IPS-NIHi7 (cell line): ENCODE results near the gene ACTC1.
"Not testable (repeated sequence)": the region's sequence is repeated elsewhere in the genome, so short reads cannot be mapped to it uniquely, and the experiment has no call there.

Experiments
- DNase-seq: peaks from one replicate; pipeline ENCODE4 v3.0.0; 2012; ENCODE audit warnings: mixed read lengths; ENCODE audit errors: extremely low spot score

The ACTC1 gene

DNA sequence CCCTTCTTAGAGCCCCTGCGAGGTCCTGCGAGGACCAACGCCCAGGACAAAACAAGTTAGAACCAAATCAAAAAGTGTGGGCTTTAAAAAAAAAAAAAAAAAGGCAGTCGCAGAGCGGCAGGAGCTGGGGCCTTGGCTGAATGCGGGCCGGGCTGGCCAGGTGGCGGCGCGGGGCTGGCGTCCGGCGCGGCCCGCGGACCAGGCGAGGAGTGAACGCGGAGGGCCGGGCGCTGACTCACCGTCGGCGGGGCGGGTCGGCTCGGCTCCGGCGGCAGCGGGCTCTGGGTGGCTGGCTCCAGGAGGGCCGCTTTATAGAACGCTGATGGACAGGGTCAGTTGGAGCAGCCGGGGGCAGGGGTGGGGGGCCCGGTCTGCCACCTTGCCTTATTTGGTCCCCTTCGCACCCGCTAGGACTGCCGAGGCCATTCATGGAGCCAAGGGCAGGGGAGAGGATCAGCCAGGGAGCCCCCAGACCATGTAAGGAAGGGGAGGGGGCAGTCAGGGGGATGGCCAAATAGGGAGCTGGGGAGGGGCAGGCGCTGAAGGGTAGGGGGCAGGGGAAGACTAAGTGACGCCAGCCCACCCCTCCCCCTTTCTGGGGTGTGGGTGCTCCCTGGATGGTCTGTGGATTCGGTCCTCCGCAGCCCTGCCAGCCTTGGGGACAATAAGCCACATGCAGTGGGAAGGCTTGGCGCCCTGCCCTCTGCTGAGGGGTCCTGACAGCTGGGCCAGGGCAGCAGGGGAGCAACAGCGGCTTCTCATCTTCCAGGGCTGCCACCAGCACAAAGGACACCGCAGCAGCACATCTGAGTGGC lies at the start of gene ACTC1:
Gene ACTC1 (minus strand): TSS at position 283 of the 815 bp plus-strand sequence. CDS start 741 bp downstream, outside the sequence.
- peak; percentile 84 for DNase-seq

DNA sequence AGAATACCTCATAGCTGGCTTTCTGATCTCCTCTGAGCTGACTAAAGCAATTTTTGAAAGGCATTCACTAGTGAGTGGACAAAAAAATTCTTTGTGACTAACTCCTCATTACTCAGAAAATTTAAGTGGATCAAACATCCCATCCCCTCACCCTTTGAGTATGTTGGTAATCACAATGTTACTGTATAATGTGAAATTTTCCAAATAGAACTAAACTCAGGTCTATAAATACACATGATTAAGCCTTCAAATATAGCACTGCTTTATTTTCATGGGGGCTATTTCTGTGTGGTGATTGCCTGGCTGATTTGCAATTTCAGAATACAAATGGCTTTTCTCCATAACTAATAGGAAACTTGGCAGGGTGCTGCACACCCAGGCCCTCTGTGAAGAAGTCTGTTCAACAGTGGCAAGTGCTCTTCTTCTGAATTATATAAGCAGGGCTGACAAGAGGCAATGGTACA lies 45.9 kb upstream of the ACTC1 start:
- DNase-seq: no peak

DNA sequence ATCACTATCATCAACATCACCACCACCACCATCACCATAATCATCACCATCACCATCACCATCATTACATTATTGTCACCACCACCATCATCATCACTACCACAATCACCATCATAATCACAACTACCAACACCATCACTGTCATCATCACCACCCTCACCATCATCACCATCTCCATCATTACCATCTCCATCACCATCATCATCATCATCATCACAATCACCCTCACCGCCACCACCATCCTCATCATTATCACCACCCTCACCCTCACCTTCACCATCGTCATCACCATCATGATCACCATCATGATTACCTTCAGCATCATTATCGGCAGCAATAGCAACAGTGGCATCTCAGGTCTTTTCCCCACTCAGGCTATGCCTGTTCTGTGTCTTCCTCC lies 42.9 kb upstream of the ACTC1 start:
- no peak for DNase-seq

DNA sequence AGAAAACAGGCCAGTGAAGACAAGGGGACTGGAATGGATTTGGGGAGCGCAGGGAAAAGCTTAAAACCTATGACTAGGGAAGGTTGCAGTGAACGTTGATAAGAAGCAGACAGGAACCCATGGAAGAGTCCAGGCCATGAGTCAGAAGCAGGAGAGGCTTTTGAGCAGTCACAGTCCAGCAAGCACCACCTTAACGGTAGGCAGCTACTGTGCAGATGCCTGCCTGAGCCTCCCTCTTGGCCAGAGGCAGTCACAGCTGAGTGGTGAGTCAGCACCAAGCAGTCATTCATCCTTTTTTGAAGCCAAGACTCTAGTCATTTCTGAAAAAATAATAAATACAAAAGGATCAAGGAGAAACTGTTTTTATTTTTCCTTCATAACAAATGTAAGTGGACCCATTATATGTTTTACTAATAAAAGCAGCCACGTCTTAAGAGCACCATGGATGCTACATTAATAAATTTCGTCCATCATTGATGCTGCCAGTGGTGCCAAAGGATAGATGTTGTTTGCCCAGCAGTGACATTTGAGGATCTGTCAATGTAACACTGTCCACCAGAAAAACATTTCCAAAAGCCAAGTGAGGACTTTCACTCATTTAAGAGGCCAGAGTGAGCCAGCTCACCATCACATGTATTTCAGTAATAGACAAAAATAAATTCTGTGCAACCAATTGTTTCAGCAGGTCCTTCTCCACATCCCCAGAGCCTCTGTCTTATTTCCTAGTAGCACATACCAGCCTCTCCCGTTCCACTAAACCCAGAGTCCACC lies 42.1 kb upstream of the ACTC1 start:
- DNase-seq: no peak

DNA sequence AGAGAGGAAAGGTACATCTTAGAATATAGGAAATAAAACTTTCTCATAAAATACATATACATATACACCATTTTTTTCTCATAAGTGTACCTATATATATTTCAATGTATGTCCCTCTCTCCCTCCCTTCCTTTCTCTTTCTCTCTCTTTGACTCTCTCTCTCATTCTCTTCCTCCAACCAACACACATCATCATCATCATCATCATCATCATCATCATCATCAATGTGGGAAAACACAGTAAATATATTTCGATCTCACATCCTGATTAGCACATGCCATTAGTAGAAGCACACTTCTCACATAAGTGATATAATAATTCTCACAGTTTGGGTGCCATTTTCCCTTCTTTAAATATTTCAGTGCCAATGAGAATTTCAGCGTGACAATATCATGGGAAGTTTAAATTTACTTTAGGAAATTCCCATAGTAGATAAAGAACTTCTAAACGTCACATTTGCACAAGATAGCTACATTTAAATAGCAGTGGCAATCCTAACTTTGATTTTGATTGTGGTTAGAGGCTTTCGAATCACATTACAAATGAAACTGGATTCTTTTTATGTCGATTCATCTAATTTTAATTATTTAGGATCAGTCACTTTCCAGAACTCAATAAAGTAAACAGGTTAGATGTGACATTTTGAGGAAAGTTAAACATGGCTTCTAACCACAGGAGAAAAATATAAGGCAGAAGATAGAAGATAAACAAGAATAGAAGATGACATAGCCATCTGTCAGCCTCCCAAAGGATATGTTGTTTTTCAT lies 33.0 kb upstream of the ACTC1 start:
- DNase-seq: no peak

DNA sequence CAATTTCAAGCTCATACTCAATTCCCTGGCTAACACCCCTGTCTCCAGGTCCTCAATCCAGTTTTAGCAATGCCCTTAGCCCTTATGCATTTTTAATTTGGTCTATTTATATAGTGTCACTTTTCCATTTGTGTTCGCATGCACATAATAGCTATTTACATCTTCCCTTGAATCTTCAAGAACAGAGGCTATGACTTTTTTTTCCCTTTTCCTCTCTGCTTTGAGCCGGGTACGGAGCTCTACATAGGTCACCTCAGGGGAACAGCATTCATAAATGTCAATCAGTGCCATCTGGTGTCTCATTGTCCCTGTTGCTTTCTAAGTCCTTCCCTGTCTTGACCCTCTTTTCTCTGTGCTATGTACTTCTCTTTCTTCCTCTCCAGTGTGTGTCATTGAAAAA lies 26.5 kb upstream of the ACTC1 start:
- no peak for DNase-seq

DNA sequence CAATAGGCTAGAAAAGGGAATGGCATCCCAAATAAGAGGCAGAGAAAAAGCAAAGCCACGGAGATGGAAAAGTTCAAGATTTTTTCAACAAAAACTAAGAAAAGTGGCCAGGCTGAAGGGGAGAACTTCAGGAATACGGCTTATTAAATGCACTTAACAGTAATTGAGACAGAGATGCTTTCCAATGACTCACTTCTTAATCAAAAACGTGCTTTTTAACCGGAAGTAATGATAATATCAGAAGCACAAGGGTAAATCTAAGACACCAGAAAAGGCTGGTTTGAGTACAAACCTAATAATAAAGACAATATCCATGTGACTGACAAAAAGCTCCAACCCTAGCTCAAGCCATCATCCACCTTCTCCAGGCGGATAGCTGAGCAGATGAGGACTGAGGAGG lies 24.8 kb upstream of the ACTC1 start:
- DNase-seq: no peak

DNA sequence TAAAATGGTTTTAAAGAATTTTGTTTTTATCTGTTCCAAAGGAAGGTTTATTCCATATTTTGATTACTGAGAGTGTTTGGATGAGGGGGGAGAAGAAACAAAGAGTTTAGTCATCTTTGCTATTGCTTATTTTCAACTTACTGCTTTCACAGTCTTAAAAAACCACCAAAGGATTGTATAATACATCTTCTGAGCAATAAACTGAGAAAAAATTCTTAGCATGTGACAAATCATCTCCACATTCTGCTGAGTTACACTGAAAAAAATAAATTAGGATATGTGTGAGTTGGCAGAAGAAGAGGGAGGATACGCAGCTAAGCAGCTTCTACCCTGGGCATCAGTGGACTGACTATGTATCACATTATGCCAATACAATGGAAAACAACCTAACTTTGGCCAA lies 23.2 kb upstream of the ACTC1 start:
- no peak for DNase-seq

DNA sequence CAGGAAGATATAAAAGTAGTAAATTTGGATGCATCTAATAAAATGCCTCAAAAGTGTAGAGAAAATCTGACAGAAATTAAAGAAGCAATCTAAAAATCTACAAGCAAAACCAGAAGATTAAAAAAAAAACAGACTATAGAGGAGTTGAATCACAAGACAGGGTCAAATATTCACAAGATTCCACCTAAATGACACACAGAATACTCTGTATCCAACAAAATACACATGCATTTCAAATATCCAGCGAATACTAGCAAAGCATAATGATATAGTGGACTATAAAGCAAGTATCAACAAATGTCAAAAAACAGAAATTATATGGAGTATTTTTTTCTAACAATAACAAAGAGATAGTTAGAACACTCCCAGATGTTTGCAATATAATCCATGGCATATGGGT lies 20.5 kb upstream of the ACTC1 start:
- no peak for DNase-seq

DNA sequence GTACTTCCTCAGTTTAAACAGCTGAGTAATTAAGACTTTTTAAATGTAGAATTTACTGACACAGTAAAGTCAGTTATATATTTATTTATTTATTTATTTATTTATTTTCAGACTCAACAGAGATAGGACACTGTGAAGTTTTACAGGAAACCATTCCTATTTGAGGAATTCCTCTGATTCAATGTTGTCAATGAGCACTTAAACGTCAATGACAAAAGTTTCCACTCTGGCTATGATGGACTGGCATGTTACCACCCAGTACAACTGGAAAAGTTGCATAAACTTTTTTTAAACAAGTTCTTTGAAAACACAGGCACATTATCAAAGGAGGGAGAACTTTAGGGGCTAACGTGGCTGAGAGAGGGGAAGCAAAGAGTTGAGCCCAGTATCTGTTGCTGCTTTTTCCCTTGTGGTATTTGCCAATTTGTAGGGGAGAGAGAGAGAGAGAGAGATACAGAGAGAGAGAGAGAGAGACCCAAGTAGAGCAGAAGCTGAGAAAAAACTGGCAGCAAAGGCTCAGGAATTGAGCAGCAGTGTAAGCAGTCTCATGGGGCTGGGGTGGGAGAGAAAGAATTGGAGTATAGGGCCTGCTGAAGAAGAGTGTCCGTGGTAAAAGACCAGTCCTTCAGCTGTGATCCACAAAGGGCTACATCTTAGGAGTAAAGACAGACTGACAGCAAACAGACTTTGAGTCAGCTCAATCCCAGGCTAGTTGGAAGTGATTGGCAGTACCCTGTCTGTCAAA lies 18.3 kb upstream of the ACTC1 start:
- DNase-seq: no peak

DNA sequence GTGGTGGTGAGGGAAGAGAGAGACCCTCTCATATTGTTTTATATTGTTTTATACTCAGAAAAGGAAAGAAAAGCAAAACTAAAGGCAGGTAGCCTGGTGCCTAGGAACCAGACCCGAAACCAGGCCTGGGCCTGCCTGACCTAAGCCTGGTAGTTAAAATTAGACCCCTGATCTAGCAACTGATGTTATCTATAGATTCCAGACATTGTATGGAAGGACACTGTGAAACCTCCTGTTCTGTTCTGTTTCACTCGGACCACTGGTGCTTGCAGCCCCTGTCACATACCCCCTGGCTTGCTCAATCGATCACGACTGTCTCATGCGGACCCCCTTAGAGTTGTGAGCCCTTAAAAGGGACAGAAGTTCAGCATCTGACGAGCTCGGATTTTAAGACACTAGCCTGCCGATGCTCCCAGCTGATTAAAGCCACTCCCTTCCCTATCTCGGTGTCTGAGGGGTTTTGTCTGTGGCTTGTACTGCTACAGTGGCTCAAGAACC lies 17.6 kb upstream of the ACTC1 start:
- DNase-seq: not testable (repeated sequence)

DNA sequence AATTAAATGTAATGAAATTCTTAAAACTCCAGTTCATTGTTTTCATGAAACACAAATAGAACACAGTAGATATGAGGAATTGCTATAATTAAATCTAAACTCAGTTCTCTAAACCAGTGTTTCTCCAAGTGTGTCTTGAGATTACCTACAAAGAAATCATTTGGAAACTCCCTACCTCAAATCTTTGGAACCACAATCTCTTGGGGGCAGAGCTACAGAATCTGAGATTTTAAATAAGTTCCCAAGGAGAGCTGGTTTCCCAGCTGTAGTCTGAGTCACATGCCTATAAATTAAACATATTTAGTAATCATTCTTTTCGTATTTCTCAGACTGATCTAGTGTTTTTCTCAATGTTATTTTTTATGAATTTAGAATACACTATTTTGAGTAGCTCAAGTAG lies 17.0 kb upstream of the ACTC1 start:
- no peak for DNase-seq

DNA sequence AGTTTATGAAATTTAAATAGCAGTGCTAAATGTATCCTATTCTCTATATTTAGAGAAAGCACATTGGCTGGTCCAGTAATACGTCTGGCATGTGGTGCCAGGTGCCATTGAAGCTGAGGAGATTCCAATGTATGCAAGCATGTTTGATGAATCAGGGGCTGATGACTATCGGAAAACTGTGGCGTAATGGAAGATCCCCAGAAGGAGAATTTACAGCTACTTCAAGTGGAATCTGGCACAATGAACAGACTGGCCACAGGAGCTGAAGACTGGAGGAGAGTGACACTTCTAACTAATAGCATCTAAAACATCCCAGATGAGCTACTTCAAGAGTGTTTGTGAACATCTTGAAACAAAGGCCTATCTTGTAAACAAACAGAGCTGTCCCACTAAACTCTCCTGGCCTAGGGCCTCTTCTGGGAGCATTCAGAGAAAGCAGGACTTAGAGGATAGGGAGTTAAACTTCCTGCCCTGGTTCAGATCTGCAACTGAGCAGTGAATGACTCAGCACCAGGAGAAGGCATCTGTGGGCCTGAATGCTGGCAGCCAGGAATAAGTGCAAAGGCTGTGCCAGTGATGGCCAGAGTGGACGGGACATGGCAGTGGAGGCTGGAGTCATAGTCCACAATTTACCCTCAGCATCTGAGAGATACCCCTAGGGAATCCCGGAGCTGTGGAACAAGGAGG lies 15.2 kb upstream of the ACTC1 start:
- DNase-seq: peak; percentile 22

DNA sequence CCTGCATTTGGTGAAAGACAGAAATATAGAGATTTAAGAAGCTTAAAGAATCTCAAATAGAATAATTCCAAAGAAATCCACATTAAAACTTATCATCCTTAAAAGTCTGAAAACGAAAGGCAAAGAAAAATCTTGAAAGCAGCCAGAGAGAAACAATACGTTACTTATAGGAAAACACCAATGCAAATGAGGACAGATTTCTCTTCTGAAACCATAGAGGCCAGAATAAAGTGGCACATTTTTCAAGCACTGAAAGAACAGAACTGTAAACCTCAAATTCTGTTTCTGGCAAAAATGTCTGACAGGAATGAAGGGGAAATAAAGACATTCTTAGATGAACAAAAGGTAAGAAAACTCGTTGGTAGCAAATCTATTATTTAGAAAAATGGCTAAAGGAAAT lies 13.8 kb upstream of the ACTC1 start:
- no peak for DNase-seq

DNA sequence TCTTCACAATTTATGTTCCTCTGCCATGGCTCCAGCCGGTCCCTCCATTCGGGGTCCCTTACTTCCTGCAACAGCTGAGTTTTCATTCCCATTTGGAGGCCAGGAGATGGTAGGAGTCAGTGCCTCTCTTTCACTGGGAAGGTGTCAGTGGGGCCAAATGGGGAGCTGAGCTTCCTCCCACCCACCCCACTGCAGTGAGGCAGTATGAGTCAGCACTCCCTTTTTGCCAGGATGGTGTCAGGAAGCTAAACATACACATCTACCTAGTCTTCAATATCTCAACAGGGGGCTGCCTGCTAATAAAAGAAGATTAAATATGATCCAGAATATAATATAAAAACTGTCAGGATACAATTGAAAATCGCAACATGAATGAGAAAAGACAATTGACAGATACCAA lies 12.7 kb upstream of the ACTC1 start:
- no peak for DNase-seq

DNA sequence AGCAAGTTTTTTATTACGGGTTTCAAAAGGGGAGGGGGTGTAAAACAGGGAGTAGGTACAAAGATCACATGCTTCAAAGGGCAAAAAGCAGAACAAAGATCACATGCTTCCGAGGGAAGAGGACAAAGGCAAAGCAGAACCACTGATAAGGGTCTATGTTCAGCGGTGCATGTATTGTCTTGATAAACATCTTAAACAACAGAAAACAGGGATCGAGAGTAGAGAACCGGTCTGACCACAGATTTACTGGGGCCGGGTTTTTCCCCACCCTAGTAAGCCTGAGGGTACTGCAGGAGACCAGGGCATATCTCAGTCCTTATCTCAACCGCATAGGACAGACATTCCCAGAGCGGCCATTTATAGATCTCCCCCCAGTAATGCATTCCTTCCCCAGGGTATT lies 11.9 kb upstream of the ACTC1 start:
- not testable (repeated sequence) for DNase-seq

DNA sequence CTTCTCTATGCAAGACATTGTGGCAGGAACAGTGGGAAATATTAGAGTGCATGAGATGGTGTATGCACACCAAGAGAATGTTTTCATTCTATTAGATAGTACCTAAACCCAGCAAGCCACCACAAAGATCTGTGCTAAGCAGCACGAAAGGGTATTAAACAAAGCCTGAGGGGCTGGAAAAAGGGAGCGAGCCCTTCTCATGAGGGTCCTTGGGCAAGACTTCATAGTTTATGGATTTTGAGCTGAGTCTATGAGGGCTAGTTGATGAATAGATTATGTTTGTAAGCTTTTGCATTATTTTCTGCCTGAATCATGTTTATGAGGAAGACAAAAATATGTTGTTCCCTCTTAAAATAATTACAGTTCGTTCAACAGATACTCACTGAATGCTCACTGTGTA lies 9.4 kb upstream of the ACTC1 start:
- no peak for DNase-seq

DNA sequence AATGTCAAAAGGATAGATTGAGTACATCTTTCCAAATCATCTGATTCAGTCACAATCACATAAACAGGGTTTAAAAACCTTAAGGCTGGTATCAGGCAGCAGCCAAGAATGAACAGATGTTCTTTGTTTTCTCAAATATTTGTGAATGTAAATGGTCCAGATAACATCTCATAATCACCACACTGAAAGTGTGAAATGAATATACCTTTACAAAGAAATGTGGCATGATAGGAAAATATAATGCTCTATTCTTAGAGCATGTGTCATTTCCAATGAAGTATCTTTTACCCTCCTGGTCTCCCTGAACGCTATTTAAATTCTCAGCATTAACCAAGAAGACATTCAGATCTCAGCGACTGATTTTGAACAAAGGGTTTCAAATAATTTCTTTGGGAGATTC lies 8.8 kb upstream of the ACTC1 start:
- DNase-seq: no peak

DNA sequence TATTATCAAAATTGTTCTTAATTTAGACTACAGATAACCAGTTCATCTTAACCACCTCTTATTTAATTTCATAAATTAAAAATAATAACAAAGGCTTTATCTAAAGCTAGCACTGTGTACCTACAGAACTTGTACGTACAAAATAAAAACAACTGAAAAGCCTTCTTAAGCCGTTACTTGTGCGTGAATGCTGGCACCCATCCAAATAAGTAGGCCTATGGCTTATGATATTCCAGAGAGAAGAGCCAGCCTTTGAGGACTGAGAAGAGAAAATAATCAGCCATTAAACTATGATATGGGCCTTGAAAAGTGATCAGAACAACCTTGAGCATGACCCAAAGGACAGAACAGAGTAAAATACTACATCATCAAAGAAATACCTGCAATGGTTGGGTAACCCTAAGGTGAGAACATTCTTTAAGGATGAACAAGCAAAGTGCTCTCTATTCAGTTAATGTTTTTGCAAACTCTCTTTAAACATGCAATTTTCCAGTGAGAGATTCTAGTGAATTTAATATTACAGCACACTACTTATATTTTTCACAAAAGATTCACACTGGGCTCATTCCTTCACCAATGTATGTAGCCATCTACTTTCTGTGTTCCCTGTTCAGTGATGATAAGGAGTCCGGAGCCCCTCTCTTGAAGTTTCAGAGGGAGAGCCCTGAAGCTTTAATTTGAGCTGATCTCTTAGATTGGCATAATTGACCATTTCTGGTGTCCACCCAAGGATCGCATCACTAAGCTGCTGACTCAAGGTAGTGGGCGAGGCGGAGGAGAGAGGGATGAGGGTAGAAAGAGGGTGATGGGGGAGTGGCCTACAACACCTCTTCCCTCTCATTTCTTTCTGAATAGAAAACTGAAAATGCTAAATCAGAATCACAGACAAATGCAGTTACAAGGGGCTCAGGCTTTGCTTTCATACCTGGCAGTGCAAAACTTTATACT lies 7.7 kb upstream of the ACTC1 start:
- DNase-seq: no peak

DNA sequence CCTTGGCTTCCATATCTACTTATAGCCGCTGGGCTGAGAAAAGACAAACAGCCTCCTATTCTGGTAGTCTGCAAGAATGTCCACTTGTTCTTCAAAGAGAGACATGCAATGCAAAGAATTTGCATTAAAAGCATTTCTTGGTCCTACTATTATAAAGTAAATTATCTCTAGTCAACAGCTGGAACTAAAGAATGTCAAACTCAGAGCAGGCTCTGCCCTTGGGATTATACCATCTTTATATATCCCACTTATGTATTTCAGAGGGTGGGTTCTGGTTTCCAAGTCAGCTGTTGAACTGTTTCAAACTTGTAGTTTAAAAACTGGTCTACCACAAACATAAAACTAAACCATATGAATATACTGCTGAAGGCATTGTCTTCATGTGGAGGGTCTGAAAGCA lies 7.0 kb upstream of the ACTC1 start:
- DNase-seq: no peak
